B cell (primary cell): ENCODE data around the gene ULBP2. TPM values are rescaled to one million over a fixed set of nuclear protein-coding genes. Genes with fewer than 3 reads are reported as not detected.
"Not testable (repeated sequence)": the region's sequence is repeated elsewhere in the genome, so short reads cannot be mapped to it uniquely, and the experiment has no call there.

Source experiments
- ATAC-seq: fragments of 200-7000 bp; cut with Tn5 transposase; one replicate; pipeline ENCODE4 v1.10.0; 2021; ENCODE audit warnings: low read depth, mild to moderate bottlenecking, moderate number of reproducible peaks, moderate library complexity
- CTCF ChIA-PET: fragments of 350-600 bp; sonication (Branson Sonifier 250); formaldehyde crosslinking; loops from one replicate; lab custom pipeline; 2021; ENCODE audit warnings: antibody characterized with exemption, inconsistent platforms; lab: Charles Lee
- POLR2A ChIA-PET: fragments of 350-600 bp; sonication (Branson Sonifier 250); formaldehyde crosslinking; loops from one replicate; lab custom pipeline; 2021; ENCODE audit warnings: antibody characterized with exemption; lab: Charles Lee
- DNase-seq: peaks from one replicate; pipeline ENCODE4 v3.0.0; 2013
- H2AFZ ChIP-seq: 2 replicates; pipeline ENCODE4 v1.6.1; 2012; ENCODE audit warnings: mild to moderate bottlenecking, low read depth, low read length; ENCODE audit not compliant: insufficient read depth, poor library complexity, severe bottlenecking
- H3K27ac ChIP-seq, 2 donors: 1 replicate in 1 of 2; 2 replicates in 1 of 2; pipeline ENCODE4 v1.5.1; 2012 to 2013; ENCODE audit warnings: low read length in 2 of 2, mild to moderate bottlenecking in 2 of 2, moderate library complexity in 1 of 2
- H3K27me3 ChIP-seq, 4 experiments: fragments of 200-600 bp in 1 of 4; sonication (generic) in 1 of 4; replicated peaks in 1 of 4; 1 replicate in 2 of 4; 2 replicates in 2 of 4; pipeline versions ENCODE4 v1.6.1 to v1.7.0; 2013 to 2016; ENCODE audit warnings: low read length in 3 of 4, mild to moderate bottlenecking in 2 of 4, mixed read lengths in 1 of 4, moderate library complexity in 1 of 4; ENCODE audit not compliant: insufficient read depth in 4 of 4, control insufficient read depth in 3 of 4; ENCODE audit errors: control extremely low read depth in 1 of 4
- H3K36me3 ChIP-seq, 2 experiments: replicated peaks in 1 of 2; 1 replicate in 1 of 2; 2 replicates in 1 of 2; pipeline versions ENCODE4 v1.6.1 to v1.7.1; 2013; ENCODE audit warnings: low read length in 1 of 2; ENCODE audit not compliant: insufficient read depth in 2 of 2, control insufficient read depth in 1 of 2; ENCODE audit errors: control extremely low read depth in 1 of 2, extremely low read depth in 1 of 2
- H3K4me1 ChIP-seq, 2 donors: fragments of 200-600 bp in 1 of 2; sonication (generic) in 1 of 2; 1 replicate in 1 of 2; 2 replicates in 1 of 2; pipeline versions ENCODE4 v1.5.1 to v1.6.1; 2013 to 2017; ENCODE audit warnings: low read length in 2 of 2; ENCODE audit not compliant: control insufficient read depth in 2 of 2, insufficient read depth in 2 of 2
- H3K4me2 ChIP-seq: replicated peaks from 2 replicates; pipeline ENCODE3; 2012; ENCODE audit warnings: mild to moderate bottlenecking, low read depth, low read length; ENCODE audit not compliant: poor library complexity, severe bottlenecking
- H3K4me3 ChIP-seq, 5 experiments: fragments of 200-600 bp in 1 of 5; sonication (generic) in 1 of 5; 1 replicate in 3 of 5; 2 replicates in 2 of 5; pipeline versions ENCODE4 v1.5.1 to v1.7.0; 2011 to 2016; ENCODE audit warnings: low read length in 4 of 5, mild to moderate bottlenecking in 4 of 5, low read depth in 2 of 5, control low read depth in 1 of 5, moderate library complexity in 1 of 5; ENCODE audit not compliant: insufficient read depth in 1 of 5; ENCODE audit errors: control extremely low read depth in 1 of 5, extremely low read depth in 1 of 5
- H3K79me2 ChIP-seq: fragments of 200-600 bp; sonication (generic); one replicate; pipeline ENCODE4 v1.6.0; 2016; ENCODE audit warnings: low read length; ENCODE audit not compliant: control insufficient read depth, insufficient read depth
- H3K9ac ChIP-seq: fragments of 200-600 bp; sonication (generic); 2 replicates; pipeline ENCODE4 v1.6.1; 2017; ENCODE audit warnings: mild to moderate bottlenecking, low read length, moderate library complexity
- H3K9me3 ChIP-seq, 3 donors: one replicate each; pipeline versions ENCODE4 v1.6.1 to v1.7.1; 2013; ENCODE audit warnings: low read length in 2 of 3; ENCODE audit not compliant: control insufficient read depth in 2 of 3, insufficient read depth in 1 of 3; ENCODE audit errors: control extremely low read depth in 1 of 3
- H4K20me1 ChIP-seq: 2 replicates; pipeline ENCODE4 v1.6.0; 2012; ENCODE audit warnings: mild to moderate bottlenecking, low read length; ENCODE audit not compliant: insufficient read depth, control insufficient read depth, poor library complexity, severe bottlenecking
- H3K27ac Mint-ChIP-seq: one replicate; pipeline ENCODE4 v1.8.0; 2021; ENCODE audit warnings: mixed read lengths
- H3K27me3 Mint-ChIP-seq: one replicate; pipeline ENCODE4 v1.8.0; 2021; ENCODE audit warnings: mixed read lengths
- H3K4me1 Mint-ChIP-seq: one replicate; pipeline ENCODE4 v1.8.0; 2021; ENCODE audit warnings: mixed read lengths
- H3K4me3 Mint-ChIP-seq: one replicate; pipeline ENCODE4 v1.8.0; 2021; ENCODE audit warnings: mixed read lengths
- H3K9me3 Mint-ChIP-seq: one replicate; pipeline ENCODE4 v1.8.0; 2022; ENCODE audit warnings: mixed read lengths; ENCODE audit not compliant: insufficient read depth
- WGBS: methylation state at CpG from one replicate; pipeline ENCODE4 v1.1.5; 2013; ENCODE audit warnings: missing lambda C conversion rate; ENCODE audit not compliant: insufficient coverage; 5-methylcytosine and 5-hydroxymethylcytosine counted together
- intact Hi-C: fragments of 100-400 bp; cut with micrococcal nuclease; formaldehyde crosslinking; loops from one replicate; pipeline ENCODE4 v1.10.0; 2022
- polyA plus RNA-seq: library from polyadenylated mRNA; depleted of rRNA; stranded (reverse); fragments of >200 nt; gene quantifications from 2 replicates; pipeline ENCODE4 v1.2.3, GENCODE V29; 2012
- total RNA-seq, 2 donors: library from RNA; stranded (reverse); fragments of 120-200 nt in 1 of 2; gene quantifications; 1 replicate in 1 of 2; 2 replicates in 1 of 2; pipeline versions ENCODE4 v1.2.3 to v1.2.4, GENCODE V29; 2013 to 2022

Gene ULBP2
- total and polyA plus RNA-seq, 2 donors (not counting 1 experiment from before 2014, with no cell fraction given), result 0.31 TPM; not detected in 1

DNA sequence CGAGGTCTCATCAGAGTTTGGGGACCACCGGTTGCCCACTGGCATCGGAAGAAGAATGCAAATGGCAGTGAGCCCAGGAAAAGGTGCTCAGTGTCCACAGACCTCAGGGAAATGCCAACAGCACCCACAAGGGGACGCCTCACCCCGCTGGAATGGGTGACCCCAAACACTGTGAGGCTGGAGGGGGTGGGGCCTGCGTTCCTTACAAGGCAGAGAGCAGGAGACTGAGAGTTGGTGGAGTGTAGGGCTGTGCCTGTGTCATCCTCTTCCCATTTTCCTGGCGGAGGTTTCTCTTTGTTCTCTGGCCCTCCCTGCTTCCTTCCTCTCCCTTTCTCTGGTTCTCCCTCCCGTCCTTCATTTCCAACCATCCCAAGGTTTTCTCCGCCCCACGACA lies 12.1 kb downstream of the ULBP2 start:
- Mint-ChIP-seq H3K27me3 (peaks cover 72% of the 10 kb centered on the region), H3K4me3 (peak overlapping the region; percentile 33)
- H3K4me1 Mint-ChIP-seq, H3K36me3 ChIP-seq, intact Hi-C loops, H3K4me1 ChIP-seq, H3K9me3 ChIP-seq, DNase-seq, H3K27ac ChIP-seq, H3K79me2 ChIP-seq, POLR2A ChIA-PET, H3K27ac Mint-ChIP-seq, H2AFZ ChIP-seq, H3K4me3 ChIP-seq, H3K9ac ChIP-seq, H3K4me2 ChIP-seq, CTCF ChIA-PET, H3K9me3 Mint-ChIP-seq, H4K20me1 ChIP-seq: not testable (repeated sequence)
- peak; percentile 77 for ATAC-seq
- WGBS, result no CpG with 5 or more reads among the region's 10 CpGs
- H3K27me3 ChIP-seq, result peaks cover 0 to 64% (median 43%) of the 10 kb centered on the region in 4 experiments

DNA sequence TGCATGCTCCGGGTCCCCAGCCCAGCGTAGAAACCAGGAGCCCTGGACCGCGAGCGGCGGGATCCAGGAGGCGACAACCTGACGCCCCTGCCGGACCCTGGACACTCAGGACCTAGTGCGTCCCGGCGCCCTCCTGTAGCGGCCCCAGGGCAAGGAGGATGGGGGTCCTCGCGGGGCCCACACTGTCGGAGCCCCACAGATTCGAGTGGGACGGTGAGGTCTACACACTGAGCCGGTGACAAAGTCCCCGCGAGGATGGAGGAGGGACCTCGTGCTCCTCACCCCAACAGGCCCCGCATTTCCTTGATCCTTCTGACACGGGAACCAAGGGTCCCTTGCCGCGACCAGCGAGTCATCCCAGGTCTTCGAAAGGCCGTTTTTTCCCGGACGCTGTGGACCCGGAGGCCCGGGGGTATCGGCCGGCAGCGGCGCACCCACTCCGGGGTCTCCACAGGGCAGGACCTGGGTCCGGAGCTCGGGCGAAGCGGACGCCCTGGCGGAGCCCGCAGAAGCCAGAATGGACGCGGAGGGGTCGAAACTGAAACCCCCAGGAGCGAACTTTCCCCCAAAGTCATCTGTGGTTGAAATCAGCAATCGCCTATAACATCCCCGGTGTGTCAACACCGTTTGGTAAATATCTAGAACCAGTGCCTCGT lies 12.6 kb downstream of the ULBP2 start:
- H3K27ac Mint-ChIP-seq, H3K4me2 ChIP-seq, ATAC-seq, H3K27ac ChIP-seq, H3K4me3 ChIP-seq, H3K9me3 Mint-ChIP-seq, DNase-seq, H4K20me1 ChIP-seq, intact Hi-C loops, H3K4me3 Mint-ChIP-seq, POLR2A ChIA-PET, H3K4me1 Mint-ChIP-seq, H3K79me2 ChIP-seq, H3K36me3 ChIP-seq, H2AFZ ChIP-seq, CTCF ChIA-PET, H3K9me3 ChIP-seq, H3K4me1 ChIP-seq, H3K9ac ChIP-seq: not testable (repeated sequence)
- peaks cover 0 to 69% (median 48%) of the 10 kb centered on the region in 4 experiments for H3K27me3 ChIP-seq
- WGBS, result 5% methylated on average over 7 of the region's 53 CpGs
- H3K27me3 Mint-ChIP-seq, result peaks cover 72% of the 10 kb centered on the region

DNA sequence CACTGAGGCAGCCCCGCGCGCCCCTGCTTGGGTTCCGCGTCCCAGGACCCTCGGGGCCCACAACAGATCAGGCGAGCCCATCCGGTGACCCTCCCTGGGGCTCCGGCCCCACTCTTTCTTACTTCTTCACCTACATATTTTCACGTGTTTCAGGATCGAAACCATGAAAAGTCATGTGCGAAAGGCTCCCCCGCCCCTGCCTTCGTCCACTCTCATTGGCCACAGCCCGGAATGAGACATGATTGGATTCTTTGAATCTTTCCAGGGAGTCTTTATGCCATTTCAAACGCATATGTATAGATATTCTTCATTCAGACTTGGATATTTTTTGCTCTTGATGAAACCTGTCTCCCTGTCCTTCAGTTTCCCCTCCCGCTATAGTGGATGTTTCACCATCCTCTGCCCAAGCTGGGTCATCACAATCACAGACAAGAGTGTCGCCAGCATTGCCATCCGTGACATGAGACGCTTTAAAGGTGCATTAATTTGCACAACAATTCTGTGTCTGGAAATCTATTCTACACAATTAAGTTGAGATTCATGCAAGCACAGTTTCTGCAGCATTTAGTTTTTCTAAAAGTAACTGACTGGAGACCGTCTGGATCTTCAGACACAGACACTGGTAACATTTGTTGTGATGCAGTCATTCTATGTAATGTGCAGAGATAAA lies 13.3 kb downstream of the ULBP2 start:
- H3K4me1 Mint-ChIP-seq, CTCF ChIA-PET, H3K36me3 ChIP-seq, H4K20me1 ChIP-seq, ATAC-seq, DNase-seq, H3K27ac Mint-ChIP-seq, H2AFZ ChIP-seq, POLR2A ChIA-PET, H3K4me3 ChIP-seq, H3K79me2 ChIP-seq, H3K4me2 ChIP-seq, H3K9me3 Mint-ChIP-seq, H3K4me1 ChIP-seq, intact Hi-C loops, H3K27ac ChIP-seq, H3K9ac ChIP-seq, H3K9me3 ChIP-seq: not testable (repeated sequence)
- 30% methylated on average over 1 of the region's 21 CpGs for WGBS
- peaks cover 0 to 72% (median 46%) of the 10 kb centered on the region in 4 experiments for H3K27me3 ChIP-seq
- Mint-ChIP-seq H3K27me3 (peaks cover 72% of the 10 kb centered on the region), H3K4me3 (peak overlapping the region; percentile 66)
